HUES6 (cell line): Measurements from ENCODE around the gene STX3.

Source experiments
- H3K27ac ChIP-seq: 2 replicates; pipeline ENCODE4 v1.7.0; 2013; ENCODE audit warnings: low read depth, mild to moderate bottlenecking, low read length, inconsistent platforms
- H3K27me3 ChIP-seq: 2 replicates; pipeline ENCODE4 v1.6.1; 2013; ENCODE audit warnings: low read length; ENCODE audit not compliant: control insufficient read depth, insufficient read depth
- H3K36me3 ChIP-seq: 2 replicates; pipeline ENCODE4 v1.6.1; 2013; ENCODE audit warnings: low read length; ENCODE audit not compliant: control insufficient read depth, insufficient read depth
- H3K4me1 ChIP-seq: 2 replicates; pipeline ENCODE4 v1.6.1; 2013; ENCODE audit warnings: low read length; ENCODE audit not compliant: control insufficient read depth, insufficient read depth
- H3K4me3 ChIP-seq: 2 replicates; pipeline ENCODE4 v1.5.1; 2013; ENCODE audit warnings: low read depth, low read length
- H3K9ac ChIP-seq: one replicate; pipeline ENCODE4 v1.6.1; 2013; ENCODE audit warnings: mild to moderate bottlenecking, low read length
- H3K9me3 ChIP-seq: 2 replicates; pipeline ENCODE4 v1.6.1; 2013; ENCODE audit warnings: low read depth, low read length; ENCODE audit not compliant: control insufficient read depth, insufficient read depth

STX3 gene

DNA sequence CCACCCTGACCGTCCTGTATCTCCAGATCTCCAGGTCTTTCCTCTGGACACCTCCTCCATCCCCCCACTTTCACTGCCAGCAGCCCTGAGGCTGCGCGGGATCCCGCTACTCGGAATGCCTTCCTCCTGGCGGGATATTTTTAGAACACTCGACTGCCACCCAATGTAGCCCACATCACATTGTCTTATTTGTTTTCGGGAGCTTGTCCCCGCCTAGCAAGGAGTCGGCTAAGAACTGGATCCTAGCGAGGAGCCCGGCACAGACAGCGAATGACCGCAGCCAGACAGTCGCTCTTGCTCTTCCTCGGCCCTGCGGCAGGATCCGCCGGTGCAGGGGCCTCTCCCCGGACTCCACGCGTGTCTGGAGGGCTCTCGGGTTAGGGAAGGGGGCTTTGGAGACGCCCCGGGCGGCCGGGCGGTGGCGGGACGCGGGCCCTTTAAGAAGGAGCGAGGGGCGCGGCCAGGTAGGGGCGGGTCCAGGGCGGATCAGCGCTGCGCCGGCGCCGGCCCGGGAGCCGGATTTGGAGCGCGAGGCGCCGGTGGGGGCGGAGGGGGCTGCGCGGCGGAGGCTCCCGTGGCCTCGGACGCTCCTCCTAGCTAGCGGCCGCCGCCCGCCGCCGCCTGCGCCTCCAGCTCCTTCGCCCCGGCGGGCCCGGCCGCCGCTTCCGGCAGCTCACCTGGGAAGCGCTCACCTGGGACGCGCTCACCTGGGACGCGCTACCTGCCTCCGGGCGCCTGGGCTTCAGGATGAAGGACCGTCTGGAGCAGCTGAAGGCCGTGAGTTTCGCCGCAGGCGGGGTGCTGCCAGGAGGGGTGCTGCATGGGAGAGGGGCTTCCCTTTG lies at the start of gene STX3:
Gene STX3, plus strand, starts transcription at position 518 of the 842 bp plus-strand sequence. Its CDS starts 230 bp downstream, at position 748.
- Histone ChIP-seq H3K36me3 (peaks cover 5% of the 10 kb centered on the region; the same call in 1 of the 2 replicates), H3K27ac (peak within 1 kb of the TSS; percentile 90), H3K4me3 (peak within 1 kb of the TSS; percentile 82)

DNA sequence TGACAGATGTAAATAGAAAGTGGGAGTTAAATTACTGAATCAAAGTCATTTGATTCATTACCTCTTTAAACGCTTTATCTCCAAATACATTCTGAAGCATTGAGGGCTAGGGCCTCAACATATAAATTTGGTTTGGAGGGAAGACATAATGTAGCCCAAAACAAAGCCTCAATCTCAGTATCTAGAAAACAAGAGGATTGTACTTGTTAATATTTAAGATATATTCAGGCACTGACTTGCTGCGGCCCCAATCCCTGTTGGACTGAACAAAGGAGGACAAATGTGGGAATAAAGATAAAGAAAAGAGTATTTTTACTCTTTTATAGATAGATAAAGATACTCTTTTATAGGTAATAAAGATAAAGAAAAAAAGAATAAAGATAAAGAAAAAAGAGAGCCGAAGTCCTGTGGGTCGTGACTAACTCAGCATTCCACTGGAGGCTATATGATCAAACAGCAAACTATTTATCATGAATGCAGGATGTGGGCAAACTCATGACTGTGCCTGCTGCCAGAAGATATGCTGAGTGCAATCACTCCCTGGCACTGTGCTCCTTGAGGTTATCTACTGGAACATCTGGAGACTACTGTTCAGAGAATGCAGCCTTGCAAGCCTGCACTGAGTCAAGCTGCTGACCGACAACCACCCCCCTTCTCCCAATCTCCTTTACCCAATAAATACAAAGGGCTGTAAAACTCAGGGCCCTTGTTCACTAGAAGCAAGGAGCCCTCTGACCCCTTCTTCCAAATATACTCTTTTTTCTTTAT lies 48.5 kb upstream of the STX3 start:
- H3K27me3 ChIP-seq: no peaks in the 10 kb centered on the region
- no peaks in the 10 kb centered on the region for H3K9me3 ChIP-seq
- no peaks in the 10 kb centered on the region for H3K36me3 ChIP-seq
- no peaks in the 10 kb centered on the region for H3K4me1 ChIP-seq
- H3K27ac ChIP-seq: no peak overlapping the region; the same call in 1 of the 2 replicates
- H3K4me3 ChIP-seq: no peak overlapping the region
- no peak overlapping the region for H3K9ac ChIP-seq

More for the DNA sequence above, at the start of gene STX3:
- peak within 1 kb of the TSS; percentile 83 for H3K9ac ChIP-seq
- no peaks in the 10 kb centered on the region for H3K27me3 ChIP-seq
- H3K9me3 ChIP-seq: no peaks in the 10 kb centered on the region
- peaks cover 15% of the 10 kb centered on the region for H3K4me1 ChIP-seq

DNA sequence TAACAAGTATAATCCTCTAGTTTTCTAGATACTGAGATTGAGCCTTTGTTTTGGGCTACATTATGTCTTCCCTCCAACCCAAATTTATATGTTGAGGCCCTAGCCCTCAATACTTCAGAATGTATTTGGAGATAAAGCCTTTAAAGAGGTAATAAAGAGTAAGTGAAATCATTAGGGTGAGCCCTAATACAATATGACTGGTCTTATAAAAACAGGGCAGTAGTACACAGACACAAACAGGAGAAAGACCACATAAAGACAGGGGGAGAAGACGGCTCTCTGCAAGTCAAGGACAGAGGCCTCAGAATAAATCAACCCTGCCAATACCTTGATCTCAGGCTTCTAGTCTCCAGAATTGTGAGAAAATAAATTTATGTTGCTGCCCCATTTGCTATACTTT lies 47.8 kb upstream of the STX3 start:
- no peak overlapping the region for H3K9ac ChIP-seq
- H3K4me1 ChIP-seq: no peaks in the 10 kb centered on the region
- H3K9me3 ChIP-seq: no peaks in the 10 kb centered on the region
- no peak overlapping the region; the same call in 1 of the 2 replicates for H3K27ac ChIP-seq
- H3K27me3 ChIP-seq: no peaks in the 10 kb centered on the region
- no peak overlapping the region for H3K4me3 ChIP-seq
- H3K36me3 ChIP-seq: no peaks in the 10 kb centered on the region

DNA sequence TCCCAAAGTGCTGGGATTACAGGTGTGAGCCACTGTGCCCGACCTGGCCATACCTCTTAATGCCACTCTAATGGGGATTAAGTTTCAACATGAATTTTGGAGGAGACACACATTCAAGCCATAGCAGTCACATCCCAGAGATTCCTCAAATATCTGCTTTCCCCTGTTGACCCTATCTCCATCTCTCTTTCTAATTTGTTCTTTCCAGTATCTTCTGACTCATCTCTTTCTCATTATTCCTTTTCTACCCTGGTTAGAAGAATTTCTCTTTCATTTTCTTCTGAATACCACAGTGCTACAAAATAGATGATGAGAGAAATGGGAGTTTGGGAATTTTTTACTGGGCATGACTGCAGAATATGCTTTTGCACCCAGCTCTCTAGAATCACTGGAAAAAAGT lies 46.6 kb upstream of the STX3 start:
- Histone ChIP-seq H3K36me3 (no peaks in the 10 kb centered on the region), H3K27ac (no peak overlapping the region), H3K9ac (no peak overlapping the region)

DNA sequence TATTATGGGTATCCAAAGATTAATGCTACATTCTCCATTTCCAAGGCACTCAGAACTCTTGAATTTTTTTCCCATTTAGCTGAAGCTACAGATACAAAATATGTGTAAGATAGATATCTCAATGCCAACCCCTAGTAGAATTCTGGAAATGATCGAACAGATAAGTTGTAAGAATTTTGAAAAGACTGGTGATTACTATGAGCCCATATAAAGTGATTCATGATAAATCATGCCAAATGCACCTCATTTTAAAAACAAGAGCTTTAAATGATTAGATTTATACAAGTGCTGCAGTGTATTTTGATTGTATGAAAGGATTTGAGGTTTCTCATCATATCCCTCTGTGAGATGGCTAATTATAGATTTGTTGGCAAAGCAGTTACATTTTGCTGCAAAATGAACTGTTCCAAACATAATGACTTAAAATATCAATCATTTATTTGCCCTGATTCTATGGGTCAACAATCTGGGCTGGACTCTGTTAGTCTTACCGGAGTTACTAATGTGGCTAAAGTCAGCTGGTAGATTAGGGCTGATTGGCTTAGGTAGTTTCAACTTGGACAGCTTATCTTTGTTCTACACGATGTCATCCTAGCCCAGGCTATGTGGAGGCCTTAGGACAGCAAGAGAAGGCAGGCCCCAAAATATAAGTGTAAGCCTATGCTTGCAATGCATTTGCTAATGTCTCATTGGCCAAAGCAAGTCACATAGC lies 44.9 kb upstream of the STX3 start:
- Histone ChIP-seq H3K4me1 (no peaks in the 10 kb centered on the region), H3K27me3 (no peaks in the 10 kb centered on the region), H3K36me3 (no peaks in the 10 kb centered on the region), H3K4me3 (no peak overlapping the region), H3K27ac (no peak overlapping the region), H3K9me3 (no peaks in the 10 kb centered on the region), H3K9ac (no peak overlapping the region)

More for the DNA sequence above, 46.6 kb upstream of the STX3 start:
- no peaks in the 10 kb centered on the region for H3K27me3 ChIP-seq
- no peaks in the 10 kb centered on the region for H3K4me1 ChIP-seq
- H3K9me3 ChIP-seq: no peaks in the 10 kb centered on the region
- no peak overlapping the region for H3K4me3 ChIP-seq

DNA sequence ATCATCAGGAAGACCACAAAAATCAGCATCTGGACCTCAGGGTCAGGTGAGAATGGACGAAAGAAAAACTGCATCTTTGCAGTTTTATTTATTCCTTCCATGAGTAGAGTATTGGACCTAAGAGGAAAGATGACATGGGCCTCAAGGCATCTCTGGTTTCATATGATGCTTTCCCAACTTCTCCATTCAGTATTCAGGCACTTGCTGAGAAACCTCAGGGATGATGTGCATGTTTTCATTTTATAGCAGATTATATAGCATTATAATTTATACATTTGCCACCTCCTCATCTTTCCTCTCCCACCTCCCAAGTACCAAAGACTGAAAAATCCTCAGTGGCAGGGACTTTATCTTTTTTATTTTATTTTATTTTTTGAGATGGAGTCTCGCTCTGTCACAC lies 41.4 kb upstream of the STX3 start, which contains the start of gene OR10V1:
Gene OR10V1, minus strand, starts transcription at position 101 of the 400 bp plus-strand sequence. Its CDS starts 0 bp downstream, at position 101.
- Histone ChIP-seq H3K27me3 (no peaks in the 10 kb centered on the region), H3K9me3 (no peaks in the 10 kb centered on the region), H3K4me3 (no peak within 1 kb of the TSS), H3K9ac (no peak within 1 kb of the TSS), H3K4me1 (no peaks in the 10 kb centered on the region), H3K36me3 (no peaks in the 10 kb centered on the region), H3K27ac (no peak within 1 kb of the TSS)

GRCh38 chr11:59716051-59716450 lies 39.1 kb upstream of the STX3 start:
- Histone ChIP-seq H3K9me3 (no peaks in the 10 kb centered on the region), H3K4me3 (no peak overlapping the region), H3K9ac (no peak overlapping the region), H3K36me3 (no peaks in the 10 kb centered on the region), H3K27ac (no peak overlapping the region), H3K4me1 (no peaks in the 10 kb centered on the region), H3K27me3 (no peaks in the 10 kb centered on the region)

DNA sequence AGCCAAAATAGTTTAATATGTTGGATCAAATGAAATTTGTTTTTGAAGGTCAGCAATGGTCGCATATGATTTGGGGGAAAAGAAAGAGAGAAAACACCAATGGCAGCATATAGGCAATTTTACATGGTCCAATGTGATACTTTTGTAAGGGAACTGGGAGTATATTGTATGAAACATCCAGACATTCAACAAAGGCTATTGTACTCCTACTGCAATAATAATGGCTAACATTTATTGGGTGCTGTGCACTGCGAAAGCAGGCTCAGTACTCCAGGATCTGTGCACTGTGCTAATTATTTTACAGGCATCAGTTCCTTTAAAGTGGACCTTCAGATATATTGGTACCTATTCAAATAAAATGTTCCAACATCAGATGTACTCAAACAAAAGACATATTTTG lies 35.6 kb upstream of the STX3 start:
- H3K4me1 ChIP-seq: no peaks in the 10 kb centered on the region

DNA sequence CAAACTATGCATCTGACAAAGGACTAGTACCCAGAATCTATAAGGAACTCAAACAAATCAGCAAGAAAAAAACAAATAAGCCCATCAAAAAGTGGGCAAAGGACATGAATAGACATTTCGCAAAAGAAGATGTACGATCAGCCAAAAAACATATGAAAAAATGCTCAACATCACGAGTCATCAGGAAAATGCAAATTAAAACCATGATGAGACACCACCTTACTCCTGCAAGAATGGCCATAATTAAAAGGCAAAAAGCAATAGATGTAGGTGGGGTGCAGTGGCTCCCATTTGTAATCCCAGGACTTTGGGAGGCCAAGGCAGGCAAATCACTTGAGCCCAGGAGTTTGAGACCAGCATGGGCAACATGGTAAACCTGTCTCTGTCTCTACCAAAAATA lies 31.1 kb upstream of the STX3 start:
- Histone ChIP-seq H3K4me1 (no peaks in the 10 kb centered on the region), H3K27ac (no peak overlapping the region), H3K36me3 (no peaks in the 10 kb centered on the region), H3K4me3 (no peak overlapping the region), H3K9ac (no peak overlapping the region), H3K9me3 (no peaks in the 10 kb centered on the region), H3K27me3 (no peaks in the 10 kb centered on the region)

More for the DNA sequence above, 35.6 kb upstream of the STX3 start:
- H3K36me3 ChIP-seq: no peaks in the 10 kb centered on the region
- no peak overlapping the region for H3K27ac ChIP-seq
- no peak overlapping the region for H3K4me3 ChIP-seq
- H3K9me3 ChIP-seq: no peaks in the 10 kb centered on the region
- H3K9ac ChIP-seq: no peak overlapping the region
- H3K27me3 ChIP-seq: no peaks in the 10 kb centered on the region

- no peak overlapping the region for H3K27ac ChIP-seq
- H3K4me3 ChIP-seq: no peak overlapping the region
- no peaks in the 10 kb centered on the region for H3K9me3 ChIP-seq
These were observed 27.8 kb upstream of the STX3 start for GRCh38 chr11:59727426-59727825.

More at GRCh38 chr11:59727426-59727825, 27.8 kb upstream of the STX3 start:
- Histone ChIP-seq H3K9ac (no peak overlapping the region), H3K27me3 (no peaks in the 10 kb centered on the region), H3K4me1 (no peaks in the 10 kb centered on the region), H3K36me3 (no peaks in the 10 kb centered on the region)
